Memory B cell (primary cell): ENCODE results near the gene ANO3.

Experiments
- ATAC-seq: fragments of 150-1000 bp; cut with Tn5 transposase; 2 replicates; pipeline ENCODE4 v1.10.0; 2021; ENCODE audit warnings: low read depth, mild to moderate bottlenecking, moderate library complexity
- DNase-seq, 2 donors: peaks; one replicate each; pipeline ENCODE4 v3.0.0; 2022; ENCODE audit warnings: low spot score in 2 of 2
- H3K27ac Mint-ChIP-seq: one replicate; pipeline ENCODE4 v1.8.0; 2022; ENCODE audit warnings: mild to moderate bottlenecking, moderate library complexity, mixed read lengths
- H3K27me3 Mint-ChIP-seq: one replicate; pipeline ENCODE4 v1.8.0; 2022; ENCODE audit warnings: mixed read lengths
- H3K36me3 Mint-ChIP-seq: one replicate; pipeline ENCODE4 v1.8.0; 2022; ENCODE audit warnings: mild to moderate bottlenecking, mixed read lengths
- H3K4me1 Mint-ChIP-seq: one replicate; pipeline ENCODE4 v1.8.0; 2022; ENCODE audit warnings: mixed read lengths
- H3K4me3 Mint-ChIP-seq: one replicate; pipeline ENCODE4 v1.8.0; 2022; ENCODE audit warnings: mild to moderate bottlenecking, moderate library complexity, mixed read lengths
- H3K9me3 Mint-ChIP-seq: one replicate; pipeline ENCODE4 v1.8.0; 2022; ENCODE audit warnings: mixed read lengths

ANO3 gene

DNA sequence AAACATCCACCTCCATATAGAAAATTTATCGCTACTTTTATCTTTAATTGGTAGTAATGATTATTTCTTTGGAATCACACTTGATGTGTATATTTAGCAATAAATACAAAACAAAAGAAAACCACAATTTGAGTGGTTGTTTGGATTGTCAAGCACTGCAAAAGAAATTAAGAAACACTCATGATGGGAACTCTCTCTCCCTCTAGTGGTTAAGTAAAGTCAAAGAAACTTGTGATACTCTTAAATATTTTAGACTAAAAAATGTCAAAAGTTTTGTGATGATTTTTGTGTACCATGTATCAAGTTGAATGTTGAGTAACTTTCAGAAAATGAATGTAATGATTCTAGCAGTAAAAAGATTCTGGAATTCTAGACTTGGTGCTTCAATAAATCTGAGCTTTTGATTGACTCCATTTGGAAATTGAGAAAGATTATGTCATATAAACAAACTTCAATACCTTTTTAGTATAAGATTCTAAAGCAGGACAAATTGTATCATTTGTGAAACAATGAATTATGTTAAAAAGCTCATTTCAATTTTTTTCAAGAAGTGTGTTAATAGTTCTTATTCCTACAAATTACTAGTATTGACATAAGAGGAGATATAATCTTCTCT, 219.4 kb downstream of the ANO3 start:
- no peaks in the 10 kb centered on the region for H3K36me3 Mint-ChIP-seq
- H3K27ac Mint-ChIP-seq = no peak overlapping the region
- H3K9me3 Mint-ChIP-seq = peaks cover 4% of the 10 kb centered on the region
- H3K27me3 Mint-ChIP-seq = no peaks in the 10 kb centered on the region
- DNase-seq = no peak
- ATAC-seq = no peak
- H3K4me3 Mint-ChIP-seq = no peak overlapping the region
- no peaks in the 10 kb centered on the region for H3K4me1 Mint-ChIP-seq

DNA sequence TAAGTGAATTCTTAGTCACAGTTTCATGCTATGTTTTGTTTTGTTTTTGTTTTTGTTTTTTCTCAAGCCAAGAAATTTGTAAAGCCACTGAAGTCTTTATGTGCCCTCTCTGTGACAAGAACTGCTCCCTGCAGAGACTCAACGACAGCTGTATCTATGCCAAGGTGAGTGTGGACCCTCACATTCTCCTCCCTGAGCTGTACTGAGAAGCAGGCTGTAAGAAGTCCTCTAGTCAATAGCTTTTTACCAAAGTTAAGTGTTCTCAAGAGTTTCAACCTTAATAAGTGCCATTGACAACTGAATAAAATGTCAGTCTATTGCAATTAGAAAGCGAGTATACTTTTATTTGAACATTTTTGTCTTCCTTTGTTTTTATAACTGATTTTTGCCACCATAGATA, 221.3 kb downstream of the ANO3 start:
- Mint-ChIP-seq H3K27me3 (no peaks in the 10 kb centered on the region), H3K4me1 (no peaks in the 10 kb centered on the region), H3K4me3 (no peak overlapping the region), H3K27ac (no peak overlapping the region), H3K36me3 (no peaks in the 10 kb centered on the region), H3K9me3 (peaks cover 7% of the 10 kb centered on the region)
- ATAC-seq (no peak), DNase-seq (no peak)

DNA sequence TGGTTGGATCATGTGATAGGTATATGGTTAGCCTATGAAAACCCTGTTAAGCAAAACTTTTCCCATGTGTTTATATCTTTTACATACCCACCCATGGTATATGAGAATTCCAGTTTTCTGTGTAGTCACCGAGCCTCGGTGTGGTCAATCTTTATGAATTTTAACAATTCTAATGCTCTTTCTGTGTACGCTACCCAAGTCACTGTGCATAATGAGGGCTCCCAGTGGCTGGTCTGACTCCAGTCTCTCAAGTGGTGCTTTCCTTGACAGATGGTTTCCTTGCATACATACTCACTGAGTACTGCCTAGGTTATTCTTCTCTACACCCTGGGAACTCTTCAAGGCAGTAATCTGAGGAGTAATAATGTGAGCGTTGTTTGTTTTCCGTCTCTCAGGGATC, 222.5 kb downstream of the ANO3 start:
- Mint-ChIP-seq H3K36me3 (no peaks in the 10 kb centered on the region), H3K27me3 (no peaks in the 10 kb centered on the region), H3K4me1 (no peaks in the 10 kb centered on the region), H3K27ac (no peak overlapping the region), H3K4me3 (no peak overlapping the region), H3K9me3 (peaks cover 6% of the 10 kb centered on the region)
- DNase-seq (no peak), ATAC-seq (no peak)

DNA sequence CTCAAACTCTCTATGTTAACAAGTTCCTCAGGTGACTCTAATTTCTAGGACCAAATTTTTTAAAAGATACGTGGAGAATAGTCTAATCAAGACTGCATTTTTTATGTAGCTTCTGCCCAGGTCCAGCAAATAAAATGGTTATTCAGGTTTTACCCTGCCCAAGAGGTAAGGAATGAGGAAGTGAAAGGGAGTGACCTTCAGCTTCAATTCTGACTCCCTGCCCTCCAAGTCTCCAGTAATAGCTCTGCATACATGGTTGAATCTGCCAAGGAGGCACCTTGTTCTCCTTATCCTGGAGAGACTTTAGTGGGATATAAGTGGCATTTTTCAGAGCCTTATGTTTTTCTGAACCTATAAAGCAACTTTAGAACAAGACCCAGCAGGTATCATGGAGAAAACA, 224.7 kb downstream of the ANO3 start:
- Mint-ChIP-seq H3K9me3 (peaks cover 6% of the 10 kb centered on the region), H3K4me1 (no peaks in the 10 kb centered on the region), H3K4me3 (no peak overlapping the region), H3K36me3 (no peaks in the 10 kb centered on the region), H3K27me3 (no peaks in the 10 kb centered on the region), H3K27ac (no peak overlapping the region)
- DNase-seq (no peak), ATAC-seq (no peak)

DNA sequence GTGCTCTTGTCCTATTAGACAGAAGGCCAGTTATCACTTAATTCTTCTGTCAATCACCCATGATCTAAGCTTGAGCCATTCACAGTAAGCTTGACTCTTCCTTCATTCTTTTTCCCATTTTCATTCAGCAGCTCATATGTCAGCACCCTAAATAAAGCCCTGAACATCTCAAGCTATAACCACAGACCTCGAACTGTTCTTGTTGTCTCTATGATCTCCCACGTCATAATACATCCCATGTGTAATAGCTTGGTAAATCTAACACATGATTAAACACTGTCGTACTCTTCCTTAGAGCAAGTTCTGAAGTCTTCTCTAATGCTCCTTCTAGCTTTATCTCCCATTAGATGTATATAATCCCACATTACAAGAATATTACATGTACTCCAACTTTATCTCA, 225.7 kb downstream of the ANO3 start:
- no peaks in the 10 kb centered on the region for H3K4me1 Mint-ChIP-seq
- DNase-seq = no peak
- H3K27me3 Mint-ChIP-seq = no peaks in the 10 kb centered on the region
- peaks cover 6% of the 10 kb centered on the region for H3K9me3 Mint-ChIP-seq
- H3K27ac Mint-ChIP-seq = no peak overlapping the region
- H3K36me3 Mint-ChIP-seq = no peaks in the 10 kb centered on the region
- ATAC-seq = no peak
- no peak overlapping the region for H3K4me3 Mint-ChIP-seq

DNA sequence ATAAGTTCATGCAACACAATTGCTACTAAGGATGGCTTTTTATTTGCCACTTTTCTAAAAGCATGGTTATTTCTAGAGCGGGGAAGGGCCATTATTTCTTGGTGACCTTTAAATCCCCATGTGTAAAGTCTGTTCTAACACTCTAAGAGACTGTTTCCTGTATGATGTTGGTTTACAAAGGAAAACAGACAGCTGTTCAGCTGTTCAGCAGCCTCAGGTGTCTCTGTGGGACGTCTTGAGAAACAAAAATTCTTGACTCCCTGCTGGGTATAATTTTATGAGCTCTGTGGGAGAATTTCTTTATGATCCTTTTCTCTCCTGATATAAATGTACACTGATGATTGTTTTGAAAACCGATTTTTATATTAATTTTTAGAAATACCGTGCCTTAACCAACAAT, 226.3 kb downstream of the ANO3 start:
- H3K27ac Mint-ChIP-seq = no peak overlapping the region
- peaks cover 6% of the 10 kb centered on the region for H3K9me3 Mint-ChIP-seq
- ATAC-seq (no peak), DNase-seq (no peak)
- H3K4me3 Mint-ChIP-seq = no peak overlapping the region
- H3K4me1 Mint-ChIP-seq = no peaks in the 10 kb centered on the region
- no peaks in the 10 kb centered on the region for H3K27me3 Mint-ChIP-seq
- no peaks in the 10 kb centered on the region for H3K36me3 Mint-ChIP-seq

DNA sequence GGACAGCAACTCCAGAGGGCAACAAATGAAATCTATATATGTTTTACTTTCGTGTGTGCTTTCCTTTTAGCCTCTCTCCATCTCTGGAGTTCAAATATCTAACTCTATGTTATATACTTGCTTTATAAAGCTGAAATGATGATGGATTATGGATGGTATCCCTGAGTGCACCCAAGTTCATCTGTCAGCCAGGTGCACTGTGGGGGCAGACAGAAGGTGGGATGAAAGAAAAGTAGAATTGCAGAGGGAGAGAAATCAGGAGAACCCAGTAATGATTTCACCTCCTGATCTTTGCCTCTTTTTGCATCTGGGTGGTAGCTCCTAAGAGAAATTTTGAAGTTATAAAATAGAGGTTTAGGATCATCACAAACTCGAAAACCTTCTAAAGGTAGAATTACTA, 237.7 kb downstream of the ANO3 start:
- H3K36me3 Mint-ChIP-seq = no peaks in the 10 kb centered on the region
- H3K9me3 Mint-ChIP-seq = no peaks in the 10 kb centered on the region
- no peak overlapping the region for H3K4me3 Mint-ChIP-seq
- H3K27me3 Mint-ChIP-seq = no peaks in the 10 kb centered on the region
- DNase-seq (no peak), ATAC-seq (no peak)
- no peak overlapping the region for H3K27ac Mint-ChIP-seq
- H3K4me1 Mint-ChIP-seq = no peaks in the 10 kb centered on the region

DNA sequence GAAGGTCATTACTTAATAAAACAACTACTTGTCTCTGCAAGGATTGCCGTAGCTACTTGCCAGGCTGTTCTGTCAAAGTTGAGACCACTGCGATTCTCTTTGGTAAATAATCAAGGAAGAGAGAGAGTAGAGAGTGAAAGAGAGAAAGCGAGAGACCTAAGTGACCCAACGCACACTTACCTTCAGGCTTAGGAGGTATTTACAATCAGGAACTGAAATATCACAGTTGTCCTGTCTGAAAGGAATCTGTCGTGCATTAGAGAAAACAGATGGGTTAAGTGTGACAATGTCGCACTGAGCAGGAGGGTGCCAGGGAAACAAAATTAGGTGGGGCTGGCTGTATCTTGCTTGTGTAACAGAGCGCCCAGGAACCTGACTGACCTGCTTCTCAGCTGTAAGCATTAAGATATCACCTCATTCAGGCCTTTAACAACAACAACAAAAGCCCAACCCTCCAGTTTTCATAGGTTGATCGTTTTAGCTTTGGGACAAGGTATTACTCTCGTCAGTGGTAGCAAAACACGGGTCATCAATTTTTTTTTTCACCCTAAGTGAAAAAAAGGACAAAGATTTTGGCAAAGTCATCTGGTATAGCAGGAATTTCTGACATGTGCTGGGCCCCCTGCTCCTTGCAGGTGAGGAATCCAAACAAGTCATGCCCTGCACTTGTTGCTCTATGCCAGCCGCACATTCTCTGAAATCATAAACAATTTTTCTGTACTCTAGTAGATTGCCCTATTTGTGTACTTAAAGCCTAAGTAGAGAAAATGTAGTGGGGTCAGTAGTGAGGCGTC, 240.1 kb downstream of the ANO3 start, which contains the start of gene MUC15:
MUC15 (minus strand) TSS at position 403 of the 794 bp plus-strand sequence. CDS start 5,169 bp downstream, outside the sequence.
- Mint-ChIP-seq H3K36me3 (no peaks in the 10 kb centered on the region), H3K27me3 (no peaks in the 10 kb centered on the region), H3K4me3 (no peak within 1 kb of the TSS), H3K27ac (no peak within 1 kb of the TSS), H3K4me1 (no peaks in the 10 kb centered on the region), H3K9me3 (no peaks in the 10 kb centered on the region)
- DNase-seq = no peak
- no peak for ATAC-seq

DNA sequence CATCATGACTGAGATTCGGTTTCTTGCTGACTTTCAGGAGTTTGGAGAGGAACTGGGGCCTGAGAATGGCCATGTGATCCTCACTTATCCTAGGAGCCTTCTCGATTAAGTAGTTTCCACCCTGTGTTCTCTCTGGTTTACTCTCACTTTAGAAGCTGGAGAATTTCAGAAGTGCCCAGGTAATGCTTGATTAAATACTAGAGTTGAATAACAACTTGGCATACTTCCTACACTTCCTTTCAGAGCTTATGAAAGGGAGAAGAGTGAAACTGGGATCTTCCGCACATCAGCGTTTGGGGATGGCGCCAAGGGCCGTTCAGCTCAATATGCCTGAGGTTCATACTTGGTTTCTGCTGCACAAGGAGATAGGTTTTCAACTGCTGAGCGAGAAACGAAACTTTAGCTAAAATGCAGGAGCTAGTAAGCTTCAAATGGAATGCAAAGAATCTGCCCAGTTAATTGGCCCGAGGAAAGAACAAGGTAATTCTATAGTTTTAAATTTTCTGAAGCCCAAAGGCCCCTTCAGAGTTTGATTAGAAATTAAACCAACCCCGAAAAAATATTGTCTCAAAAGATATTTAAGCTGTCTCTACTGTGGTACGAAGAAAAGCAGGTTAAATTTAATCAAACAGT, 241.0 kb downstream of the ANO3 start:
- H3K27me3 Mint-ChIP-seq = no peaks in the 10 kb centered on the region
- no peaks in the 10 kb centered on the region for H3K9me3 Mint-ChIP-seq
- no peak overlapping the region for H3K27ac Mint-ChIP-seq
- no peak overlapping the region for H3K4me3 Mint-ChIP-seq
- ATAC-seq = no peak
- no peak for DNase-seq
- H3K4me1 Mint-ChIP-seq = no peaks in the 10 kb centered on the region
- no peaks in the 10 kb centered on the region for H3K36me3 Mint-ChIP-seq

DNA sequence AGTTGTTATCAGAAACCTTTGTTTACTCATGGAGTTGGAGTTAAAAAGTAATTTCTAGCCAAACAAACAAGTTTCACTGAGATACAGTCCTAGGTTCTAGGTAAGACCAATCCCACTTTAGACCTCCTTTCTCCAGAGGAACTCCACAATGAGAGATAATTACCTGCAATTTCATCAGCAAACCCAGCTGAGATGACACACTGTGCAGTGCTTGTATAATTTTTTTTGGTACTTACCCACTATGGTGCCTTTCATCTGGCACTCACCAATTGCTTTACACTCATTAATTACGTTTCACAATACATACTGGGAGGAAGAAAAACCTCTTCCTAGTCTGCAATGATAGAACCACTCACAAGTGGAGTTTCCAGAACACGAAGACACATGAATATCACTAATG, 242.0 kb downstream of the ANO3 start:
- Mint-ChIP-seq H3K4me1 (no peaks in the 10 kb centered on the region), H3K27ac (no peak overlapping the region), H3K4me3 (no peak overlapping the region), H3K36me3 (no peaks in the 10 kb centered on the region), H3K27me3 (no peaks in the 10 kb centered on the region), H3K9me3 (no peaks in the 10 kb centered on the region)
- ATAC-seq = no peak
- DNase-seq = no peak

DNA sequence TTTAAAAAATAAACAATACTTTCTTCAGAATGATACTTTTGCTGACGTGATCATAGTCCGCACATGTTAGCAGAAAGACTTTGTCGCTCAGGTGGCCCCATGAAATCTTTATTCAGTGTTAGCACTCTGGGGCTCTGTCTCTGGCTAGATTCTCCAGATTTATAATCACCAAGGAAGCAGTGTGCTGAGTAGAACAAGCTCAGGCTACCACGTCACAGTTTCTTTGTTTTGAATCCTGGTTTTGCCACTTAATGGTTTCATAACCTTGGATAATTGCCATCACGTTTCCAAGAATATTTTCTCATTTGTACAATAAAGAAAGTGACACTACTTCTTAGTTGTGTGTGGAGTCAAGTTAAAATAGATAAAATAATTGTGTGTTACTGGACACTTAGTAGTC, 244.0 kb downstream of the ANO3 start:
- no peaks in the 10 kb centered on the region for H3K36me3 Mint-ChIP-seq
- no peak overlapping the region for H3K27ac Mint-ChIP-seq
- H3K9me3 Mint-ChIP-seq = no peaks in the 10 kb centered on the region
- DNase-seq (no peak), ATAC-seq (no peak)
- no peaks in the 10 kb centered on the region for H3K4me1 Mint-ChIP-seq
- H3K27me3 Mint-ChIP-seq = no peaks in the 10 kb centered on the region
- no peak overlapping the region for H3K4me3 Mint-ChIP-seq

DNA sequence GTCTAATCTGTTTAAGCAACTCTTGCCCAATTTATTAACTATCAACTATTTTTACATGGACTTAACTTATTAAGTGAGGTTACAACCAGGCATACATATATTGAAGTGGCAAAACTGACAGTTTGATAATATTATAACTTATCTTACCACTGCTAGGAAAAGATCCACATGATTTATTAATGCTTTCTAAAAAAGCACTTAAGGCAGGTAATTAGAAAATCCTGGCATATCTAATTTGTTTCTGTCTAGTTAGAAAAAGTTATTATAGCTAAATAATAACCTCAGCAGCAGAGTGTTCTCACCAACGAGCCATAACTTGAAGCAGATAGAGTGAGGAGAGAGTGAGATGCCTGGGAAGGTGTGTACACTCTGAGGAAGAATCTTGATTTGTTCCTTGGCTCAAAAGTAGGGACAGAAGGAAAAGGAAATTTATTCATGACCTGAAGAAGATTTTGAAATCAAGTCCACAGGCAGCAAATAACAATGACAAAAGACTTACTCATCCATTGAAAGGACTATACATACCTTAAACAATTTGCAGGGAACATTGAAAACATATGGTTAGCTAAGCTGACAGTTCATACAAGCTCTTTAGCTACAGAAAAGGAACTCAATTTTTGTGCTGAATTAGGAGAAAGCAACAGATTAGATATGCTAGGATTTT, 247.2 kb downstream of the ANO3 start:
- Mint-ChIP-seq H3K9me3 (no peaks in the 10 kb centered on the region), H3K27ac (no peak overlapping the region), H3K36me3 (no peaks in the 10 kb centered on the region), H3K4me3 (no peak overlapping the region), H3K4me1 (no peaks in the 10 kb centered on the region), H3K27me3 (no peaks in the 10 kb centered on the region)
- no peak for ATAC-seq
- no peak for DNase-seq

DNA sequence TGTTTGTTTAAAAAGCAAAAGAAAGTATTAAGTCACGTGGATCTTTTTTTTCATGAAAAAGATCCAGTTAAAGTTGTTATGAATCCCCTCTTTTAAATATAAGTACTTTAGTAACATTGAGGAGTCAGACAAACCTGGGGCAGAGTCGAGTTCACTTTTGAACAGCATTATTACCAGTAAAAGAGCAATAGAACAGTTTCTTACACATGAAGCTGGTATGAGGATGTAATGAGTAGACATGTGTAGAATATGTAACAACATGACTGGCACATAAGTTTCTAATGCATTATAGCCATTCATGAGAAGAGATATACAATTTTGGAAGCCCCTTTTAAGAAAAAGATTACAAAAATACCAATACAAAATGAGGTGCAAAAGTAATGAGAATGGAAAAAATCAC, 247.8 kb downstream of the ANO3 start:
- Mint-ChIP-seq H3K4me1 (no peaks in the 10 kb centered on the region), H3K9me3 (no peaks in the 10 kb centered on the region), H3K27me3 (no peaks in the 10 kb centered on the region), H3K4me3 (no peak overlapping the region), H3K27ac (no peak overlapping the region), H3K36me3 (no peaks in the 10 kb centered on the region)
- DNase-seq (no peak), ATAC-seq (no peak)

DNA sequence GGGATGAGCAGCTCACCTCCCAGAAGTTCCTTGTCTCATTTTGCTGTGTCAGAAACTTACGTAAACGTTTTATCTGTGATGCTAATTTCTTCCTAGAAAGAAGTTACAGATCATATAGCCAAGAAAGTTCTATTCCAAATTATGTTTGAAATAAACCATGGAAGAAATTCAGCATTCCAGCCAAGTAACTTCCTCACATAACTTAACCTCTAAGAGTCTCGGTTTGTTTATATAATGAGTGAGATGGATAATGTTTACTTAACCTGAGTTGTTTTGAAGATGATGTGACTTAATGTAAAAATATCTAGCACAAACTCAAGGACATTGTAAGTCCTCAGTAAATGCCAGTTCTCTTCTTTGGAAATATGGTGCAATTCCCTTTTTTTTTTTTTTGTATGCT, 249.0 kb downstream of the ANO3 start:
- no peak overlapping the region for H3K4me3 Mint-ChIP-seq
- H3K36me3 Mint-ChIP-seq = no peaks in the 10 kb centered on the region
- H3K27me3 Mint-ChIP-seq = no peaks in the 10 kb centered on the region
- no peaks in the 10 kb centered on the region for H3K4me1 Mint-ChIP-seq
- no peak for ATAC-seq
- DNase-seq = no peak
- H3K9me3 Mint-ChIP-seq = no peaks in the 10 kb centered on the region
- H3K27ac Mint-ChIP-seq = no peak overlapping the region
